GM19023 (cell line): ENCODE data around the gene TNFAIP8L2.

Source experiments
- ATAC-seq: cut with Tn5 transposase; IDR thresholded peaks from one replicate; pipeline ENCODE4 v1.9.1; 2021; ENCODE audit warnings: mild to moderate bottlenecking, moderate library complexity; ENCODE audit not compliant: unreplicated experiment

The TNFAIP8L2 gene

DNA sequence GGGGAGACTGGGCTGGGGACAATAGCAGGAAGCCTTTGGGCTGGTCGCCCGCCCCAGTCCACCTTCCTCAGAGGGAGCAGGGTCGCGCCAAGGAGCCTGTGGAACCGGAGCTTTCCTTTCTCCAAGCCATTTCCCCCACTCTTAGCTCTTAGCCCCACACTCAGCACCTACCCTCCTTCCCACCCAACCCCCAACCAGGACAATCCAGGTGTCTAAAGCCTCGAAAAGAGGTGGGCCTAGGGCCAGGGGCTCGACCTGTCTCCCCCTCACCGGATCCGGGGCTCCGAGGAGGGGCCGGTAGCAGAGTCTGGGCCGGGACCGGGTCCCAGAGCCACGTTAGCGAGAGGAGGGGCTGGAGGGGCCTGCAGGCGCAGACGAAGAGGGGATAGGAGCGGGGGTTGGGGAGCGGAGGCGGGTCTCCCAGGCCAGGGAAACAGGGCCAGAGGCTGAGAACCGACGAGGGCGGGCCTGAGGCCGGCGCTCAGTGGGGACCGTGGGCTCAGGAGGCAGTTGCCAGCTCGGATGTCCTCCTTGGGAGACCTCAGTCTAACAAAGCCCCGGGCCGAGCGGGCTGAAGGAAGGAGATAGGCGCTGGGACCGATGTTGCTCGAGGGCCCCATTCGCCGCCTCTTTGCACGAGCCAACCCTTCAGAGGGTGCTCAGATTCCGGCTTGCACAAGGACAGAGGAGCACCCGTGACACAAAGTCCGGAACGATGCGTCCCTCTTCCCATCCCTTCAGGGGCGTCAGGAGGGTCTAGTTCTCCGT, 11.0 kb upstream of the TNFAIP8L2 start:
- ATAC-seq = no peak

DNA sequence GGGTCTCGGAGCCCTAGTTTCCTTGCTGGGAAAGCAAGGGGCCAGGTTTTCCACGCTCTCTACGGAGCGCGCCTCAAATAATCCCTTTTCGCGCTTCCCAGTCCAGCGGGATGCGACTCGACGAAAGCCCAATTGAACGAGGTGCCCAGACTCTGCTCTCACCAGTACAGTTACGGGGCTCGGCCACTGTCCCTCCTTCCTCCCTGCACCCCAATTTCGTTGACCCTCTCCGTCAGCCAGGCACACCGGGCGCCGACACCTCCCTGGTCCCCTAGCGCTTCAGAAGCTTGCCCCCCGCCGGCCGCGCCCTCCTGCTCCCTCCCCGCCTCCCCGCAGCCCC, 10.4 kb upstream of the TNFAIP8L2 start:
- ATAC-seq = peak; percentile 5

- ATAC-seq = peak; percentile 99
These were observed 9.9 kb upstream of the TNFAIP8L2 start, which contains the start of gene SEMA6C for GRCh38 chr1:151146412-151147131. Gene SEMA6C, minus strand, starts transcription at chr1:151146631. Its CDS starts 4,010 bp downstream, at chr1:151142621.

- ATAC-seq = no peak
These were observed 9.3 kb upstream of the TNFAIP8L2 start for GRCh38 chr1:151147132-151147503.

- ATAC-seq = no peak
These were observed 8.8 kb upstream of the TNFAIP8L2 start for GRCh38 chr1:151147665-151148064.

DNA sequence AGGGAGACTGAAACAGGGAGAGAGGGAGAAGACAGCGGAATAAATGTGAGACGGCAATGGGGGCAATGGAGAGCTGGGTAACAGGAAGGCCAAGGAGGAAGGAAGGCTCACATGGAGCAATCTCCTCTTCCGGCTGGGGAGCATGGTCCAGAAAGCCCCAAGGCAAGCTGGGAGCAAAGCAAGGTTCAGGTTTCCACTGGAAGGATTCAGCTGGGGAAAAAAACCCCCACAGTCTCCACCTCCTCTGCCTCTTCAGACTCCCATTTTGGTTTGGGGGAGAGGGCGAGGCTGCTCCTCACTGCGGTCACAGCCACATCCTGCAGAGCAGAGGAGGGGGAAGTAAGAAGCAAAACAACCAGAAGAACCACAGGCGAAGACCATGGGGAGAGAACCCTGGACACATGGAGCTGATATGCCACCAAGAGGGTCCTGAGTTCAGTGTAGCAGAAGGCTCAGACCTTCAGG, 650 bp downstream of the TNFAIP8L2 start:
- ATAC-seq = no peak

GRCh38 chr1:151158326-151158725, 1.9 kb downstream of the TNFAIP8L2 start:
- ATAC-seq = no peak

GRCh38 chr1:151158751-151159251, 2.4 kb downstream of the TNFAIP8L2 start:
- ATAC-seq = no peak

- no peak for ATAC-seq
These were observed 2.9 kb downstream of the TNFAIP8L2 start for GRCh38 chr1:151159373-151159772.

GRCh38 chr1:151164732-151165280, 8.4 kb downstream of the TNFAIP8L2 start:
- no peak for ATAC-seq

DNA sequence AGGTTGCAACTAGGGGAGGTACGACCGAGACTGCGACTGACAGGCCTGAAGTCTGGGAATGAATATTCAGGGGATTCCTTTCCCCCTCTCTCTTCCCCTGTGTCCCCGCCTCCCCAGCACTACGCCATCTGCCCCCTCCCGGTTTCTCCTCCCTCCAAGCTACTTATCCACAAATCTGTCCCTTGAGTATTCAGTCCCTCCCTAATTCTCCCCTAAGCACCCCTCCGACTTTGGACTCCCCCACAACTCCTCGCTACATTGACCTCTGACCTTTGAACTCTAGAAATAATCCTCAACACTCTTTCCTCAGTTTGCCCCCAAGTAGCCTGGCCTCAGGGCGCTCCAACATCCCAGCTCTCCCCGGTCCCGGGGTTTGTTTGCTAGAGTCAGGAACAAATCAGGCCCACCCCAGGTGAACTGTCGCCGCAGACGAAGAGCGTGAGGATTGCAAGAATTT, 8.9 kb downstream of the TNFAIP8L2 start:
- no peak for ATAC-seq

GRCh38 chr1:151165738-151166504, 9.5 kb downstream of the TNFAIP8L2 start, which contains the start of the genes LYSMD1 and SCNM1:
Gene LYSMD1, minus strand, starts transcription at chr1:151165902. Its CDS starts 644 bp downstream, at chr1:151165258.
Gene SCNM1, plus strand, starts transcription at chr1:151166144. Its CDS starts 9 bp downstream, at chr1:151166153.
- ATAC-seq = peak; percentile 85

DNA sequence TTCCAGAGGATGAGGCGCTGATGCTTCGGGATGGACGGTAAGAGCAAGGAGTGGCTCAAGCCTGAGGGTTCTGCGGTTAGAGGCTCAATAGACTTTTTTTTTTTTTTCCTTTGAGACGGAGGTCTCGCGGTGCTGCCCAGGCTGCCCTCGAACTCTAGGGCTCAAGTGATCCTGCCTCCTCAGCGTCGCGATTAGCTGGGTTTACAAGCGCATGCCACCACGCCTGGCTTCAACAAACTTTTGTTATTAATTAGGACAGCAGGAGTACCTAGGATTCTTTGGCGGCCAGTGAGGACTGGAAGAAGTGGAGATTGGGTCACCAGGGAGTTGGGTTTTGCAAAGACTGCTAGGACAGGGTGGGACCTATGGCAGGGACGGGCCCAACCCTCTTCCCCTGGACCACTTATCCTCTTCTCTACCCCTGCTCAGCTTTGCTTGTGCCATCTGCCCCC, 10.1 kb downstream of the TNFAIP8L2 start:
- no peak for ATAC-seq

DNA sequence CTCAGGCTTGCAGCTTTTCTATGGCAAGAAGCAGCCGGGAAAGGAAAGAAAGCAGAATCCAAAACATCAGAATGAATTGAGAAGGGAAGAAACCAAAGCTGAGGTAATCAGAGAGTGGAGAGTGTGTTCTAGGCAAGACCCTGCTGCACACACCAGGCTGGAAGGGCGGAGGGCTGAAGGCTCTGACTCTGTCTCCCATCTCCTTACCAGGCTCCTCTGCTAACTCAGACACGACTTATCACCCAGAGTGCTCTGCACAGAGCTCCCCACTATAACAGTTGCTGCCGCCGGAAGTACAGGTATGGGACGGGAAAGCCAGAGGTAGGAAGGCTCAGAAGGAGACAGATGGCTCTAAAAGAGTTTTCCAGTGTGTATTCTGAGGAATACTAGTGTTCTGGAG, 10.7 kb downstream of the TNFAIP8L2 start:
- no peak for ATAC-seq

DNA sequence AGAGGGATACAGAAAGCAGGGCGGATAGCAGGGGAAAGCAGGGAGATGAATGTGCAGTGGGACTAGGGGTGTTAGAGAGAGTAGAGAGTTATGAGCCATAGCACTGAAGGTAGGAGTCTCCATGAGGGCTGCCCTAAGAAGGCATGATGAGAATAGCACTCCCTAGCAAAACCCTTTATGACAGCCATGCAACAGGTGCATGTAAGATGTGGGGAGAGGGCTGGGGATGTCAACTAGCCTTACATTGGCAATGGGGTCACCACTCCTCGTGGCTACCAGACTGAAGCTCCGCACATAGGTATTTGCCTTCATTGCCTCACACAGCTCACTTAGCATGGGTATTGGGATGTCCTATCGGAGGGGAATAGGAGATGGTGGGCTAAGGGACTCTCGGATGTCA, 14.7 kb downstream of the TNFAIP8L2 start:
- no peak for ATAC-seq

DNA sequence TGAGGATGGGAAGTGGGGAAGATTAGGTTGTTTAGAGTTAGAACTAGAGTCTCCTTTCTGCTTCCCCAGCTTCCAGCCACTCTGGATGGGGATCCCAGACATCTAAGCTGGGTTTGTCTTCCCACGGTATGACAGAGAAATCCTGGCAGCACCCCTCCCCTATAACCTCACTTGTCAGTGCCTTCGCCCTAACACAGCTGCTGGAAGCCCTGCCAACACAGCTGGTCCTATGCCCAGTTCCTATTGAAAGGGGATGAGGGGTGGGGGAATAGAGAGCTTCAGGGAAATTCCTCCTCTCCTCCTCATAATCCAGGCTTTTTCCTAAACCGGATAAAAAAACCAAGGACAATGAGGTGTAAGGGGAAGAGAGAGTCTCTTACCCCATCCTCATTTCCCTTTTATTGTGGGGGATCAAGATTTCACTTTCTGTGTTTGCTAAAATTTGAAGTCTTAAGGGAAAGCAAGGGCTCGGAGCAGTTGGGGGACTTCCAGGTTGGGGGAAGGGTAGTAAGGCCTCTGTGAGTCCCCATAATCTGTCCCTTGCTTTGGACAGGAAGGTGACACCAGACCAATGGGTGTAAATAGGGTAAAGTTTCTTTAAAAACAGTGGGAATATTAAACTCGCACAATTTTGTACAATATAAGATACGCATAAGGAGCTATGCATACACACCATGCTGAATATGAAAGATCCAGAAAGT, 18.7 kb downstream of the TNFAIP8L2 start:
- no peak for ATAC-seq

- no peak for ATAC-seq
These were observed 19.4 kb downstream of the TNFAIP8L2 start, which contains the start of gene TMOD4 for GRCh38 chr1:151175863-151176262. Gene TMOD4, minus strand, starts transcription at chr1:151175981. Its CDS starts 1,106 bp downstream, at chr1:151174875.

GRCh38 chr1:151176514-151177045, 20.1 kb downstream of the TNFAIP8L2 start:
- ATAC-seq = no peak

DNA sequence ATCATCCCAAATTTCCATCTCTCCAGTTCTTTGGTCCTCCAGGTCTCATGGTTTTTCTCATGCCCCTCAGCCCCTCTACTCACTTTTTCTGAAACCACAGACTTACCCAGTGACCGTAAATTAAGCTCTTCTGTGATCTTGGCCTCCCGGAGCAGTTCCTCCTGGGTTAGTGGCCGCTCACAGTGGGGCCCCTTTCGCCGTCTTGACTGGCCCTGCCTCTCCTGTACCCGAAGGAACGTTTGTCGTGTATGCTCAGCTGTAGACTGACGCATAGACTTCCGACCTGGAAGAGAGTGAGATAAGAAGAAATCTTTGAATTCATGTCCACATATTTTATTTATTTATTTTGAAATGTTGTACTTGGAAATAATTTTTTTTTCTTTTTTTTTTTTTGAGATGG, 27.8 kb downstream of the TNFAIP8L2 start:
- no peak for ATAC-seq

GRCh38 chr1:151187205-151187604, 30.8 kb downstream of the TNFAIP8L2 start:
- ATAC-seq = no peak
